GM06990 (cell line): ENCODE results near the gene ADAMTS16.

Source experiments
- DNase-seq: peaks from one replicate; pipeline ENCODE4 v3.0.0-alpha.2; 2011; ENCODE audit not compliant: insufficient read length; ENCODE audit errors: extremely low read depth
- H3K27me3 ChIP-seq: replicated peaks from 2 replicates; pipeline ENCODE4 v1.6.0; 2011; ENCODE audit warnings: low read length; ENCODE audit not compliant: control insufficient read depth, insufficient read depth
- H3K36me3 ChIP-seq: 2 replicates; pipeline ENCODE4 v1.5.1; 2011; ENCODE audit warnings: low read length; ENCODE audit not compliant: control insufficient read depth, insufficient read depth
- H3K4me3 ChIP-seq: replicated peaks from 2 replicates; pipeline ENCODE4 v1.5.1; 2011; ENCODE audit warnings: low read depth, mild to moderate bottlenecking, control low read depth, low read length
- TF ChIP-seq, protein P1 (sequence below): IDR thresholded peaks from 2 replicates; pipeline ENCODE4 v1.5.1; 2011; ENCODE audit warnings: low read length, control low read depth, mild to moderate bottlenecking, inconsistent platforms; ENCODE audit not compliant: insufficient read depth, poor library complexity, severe bottlenecking

Gene ADAMTS16, protein sequence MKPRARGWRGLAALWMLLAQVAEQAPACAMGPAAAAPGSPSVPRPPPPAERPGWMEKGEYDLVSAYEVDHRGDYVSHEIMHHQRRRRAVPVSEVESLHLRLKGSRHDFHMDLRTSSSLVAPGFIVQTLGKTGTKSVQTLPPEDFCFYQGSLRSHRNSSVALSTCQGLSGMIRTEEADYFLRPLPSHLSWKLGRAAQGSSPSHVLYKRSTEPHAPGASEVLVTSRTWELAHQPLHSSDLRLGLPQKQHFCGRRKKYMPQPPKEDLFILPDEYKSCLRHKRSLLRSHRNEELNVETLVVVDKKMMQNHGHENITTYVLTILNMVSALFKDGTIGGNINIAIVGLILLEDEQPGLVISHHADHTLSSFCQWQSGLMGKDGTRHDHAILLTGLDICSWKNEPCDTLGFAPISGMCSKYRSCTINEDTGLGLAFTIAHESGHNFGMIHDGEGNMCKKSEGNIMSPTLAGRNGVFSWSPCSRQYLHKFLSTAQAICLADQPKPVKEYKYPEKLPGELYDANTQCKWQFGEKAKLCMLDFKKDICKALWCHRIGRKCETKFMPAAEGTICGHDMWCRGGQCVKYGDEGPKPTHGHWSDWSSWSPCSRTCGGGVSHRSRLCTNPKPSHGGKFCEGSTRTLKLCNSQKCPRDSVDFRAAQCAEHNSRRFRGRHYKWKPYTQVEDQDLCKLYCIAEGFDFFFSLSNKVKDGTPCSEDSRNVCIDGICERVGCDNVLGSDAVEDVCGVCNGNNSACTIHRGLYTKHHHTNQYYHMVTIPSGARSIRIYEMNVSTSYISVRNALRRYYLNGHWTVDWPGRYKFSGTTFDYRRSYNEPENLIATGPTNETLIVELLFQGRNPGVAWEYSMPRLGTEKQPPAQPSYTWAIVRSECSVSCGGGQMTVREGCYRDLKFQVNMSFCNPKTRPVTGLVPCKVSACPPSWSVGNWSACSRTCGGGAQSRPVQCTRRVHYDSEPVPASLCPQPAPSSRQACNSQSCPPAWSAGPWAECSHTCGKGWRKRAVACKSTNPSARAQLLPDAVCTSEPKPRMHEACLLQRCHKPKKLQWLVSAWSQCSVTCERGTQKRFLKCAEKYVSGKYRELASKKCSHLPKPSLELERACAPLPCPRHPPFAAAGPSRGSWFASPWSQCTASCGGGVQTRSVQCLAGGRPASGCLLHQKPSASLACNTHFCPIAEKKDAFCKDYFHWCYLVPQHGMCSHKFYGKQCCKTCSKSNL

DNA sequence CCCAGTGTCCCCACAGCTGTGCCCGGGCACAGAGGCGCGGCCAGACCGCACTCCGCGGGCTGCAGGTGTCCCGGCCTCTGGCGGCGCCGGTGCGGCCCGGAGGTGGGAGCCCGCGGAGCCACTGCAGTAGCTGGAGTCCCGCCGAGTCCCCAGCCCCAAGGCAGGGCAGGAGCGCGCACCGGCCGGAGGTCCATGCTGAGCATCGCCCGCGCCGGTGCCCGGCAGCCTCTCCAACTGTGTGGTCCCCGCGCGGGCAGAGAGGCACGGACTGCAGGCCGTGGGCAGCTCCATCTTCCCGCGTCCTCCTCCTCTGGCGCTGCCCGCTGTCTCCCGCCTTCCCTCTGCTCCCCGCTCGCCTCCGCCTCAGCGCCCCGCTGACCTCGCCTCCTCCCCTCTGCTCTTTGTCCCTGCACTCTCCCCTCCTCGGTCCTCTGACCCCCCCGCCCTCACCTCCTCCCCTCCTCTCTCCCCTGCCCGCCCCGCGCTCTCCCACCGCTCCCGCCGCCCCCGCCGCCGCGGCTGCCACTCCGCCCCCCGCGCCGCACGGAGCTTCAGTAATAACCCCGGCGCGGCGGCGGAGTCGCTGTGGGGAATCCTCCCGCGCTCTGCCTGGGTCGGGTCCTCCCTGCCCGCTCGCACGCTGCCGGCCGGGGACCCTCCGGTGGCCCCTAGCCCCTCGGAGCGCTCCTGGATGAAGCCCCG lies at the start of gene ADAMTS16:
Gene ADAMTS16, plus strand, starts transcription at position 554 of the 702 bp plus-strand sequence. Its CDS starts 138 bp downstream, at position 692.
- no peak within 1 kb of the TSS for H3K4me3 ChIP-seq
- H3K27me3 ChIP-seq = no peaks in the 10 kb centered on the region
- TF ChIP-seq, protein P1, sequence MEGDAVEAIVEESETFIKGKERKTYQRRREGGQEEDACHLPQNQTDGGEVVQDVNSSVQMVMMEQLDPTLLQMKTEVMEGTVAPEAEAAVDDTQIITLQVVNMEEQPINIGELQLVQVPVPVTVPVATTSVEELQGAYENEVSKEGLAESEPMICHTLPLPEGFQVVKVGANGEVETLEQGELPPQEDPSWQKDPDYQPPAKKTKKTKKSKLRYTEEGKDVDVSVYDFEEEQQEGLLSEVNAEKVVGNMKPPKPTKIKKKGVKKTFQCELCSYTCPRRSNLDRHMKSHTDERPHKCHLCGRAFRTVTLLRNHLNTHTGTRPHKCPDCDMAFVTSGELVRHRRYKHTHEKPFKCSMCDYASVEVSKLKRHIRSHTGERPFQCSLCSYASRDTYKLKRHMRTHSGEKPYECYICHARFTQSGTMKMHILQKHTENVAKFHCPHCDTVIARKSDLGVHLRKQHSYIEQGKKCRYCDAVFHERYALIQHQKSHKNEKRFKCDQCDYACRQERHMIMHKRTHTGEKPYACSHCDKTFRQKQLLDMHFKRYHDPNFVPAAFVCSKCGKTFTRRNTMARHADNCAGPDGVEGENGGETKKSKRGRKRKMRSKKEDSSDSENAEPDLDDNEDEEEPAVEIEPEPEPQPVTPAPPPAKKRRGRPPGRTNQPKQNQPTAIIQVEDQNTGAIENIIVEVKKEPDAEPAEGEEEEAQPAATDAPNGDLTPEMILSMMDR = no peak
- no peak for DNase-seq
- no peaks in the 10 kb centered on the region for H3K36me3 ChIP-seq

DNA sequence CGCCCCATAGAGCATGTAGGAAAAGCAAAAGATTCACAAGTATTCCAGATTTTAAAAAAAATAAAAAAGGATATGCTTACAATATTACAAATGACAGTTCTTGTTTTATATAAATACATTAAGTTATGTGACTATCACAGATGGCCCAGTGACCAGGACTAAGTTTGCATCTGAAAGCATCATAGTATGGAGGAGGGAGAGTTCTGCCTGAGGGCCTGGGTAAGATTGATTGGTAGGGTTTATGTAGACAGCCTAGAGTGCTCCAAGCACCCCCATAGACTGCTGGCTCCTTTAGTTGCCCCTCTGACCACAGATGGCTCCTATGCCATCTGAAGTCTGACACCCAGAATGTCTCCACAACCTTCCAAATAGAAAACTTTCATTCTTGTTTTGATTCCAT lies 48.0 kb upstream of the ADAMTS16 start:
- H3K4me3 ChIP-seq = no peak overlapping the region
- no peak for DNase-seq
- H3K36me3 ChIP-seq = no peaks in the 10 kb centered on the region
- TF ChIP-seq, protein P1 = no peak
- no peaks in the 10 kb centered on the region for H3K27me3 ChIP-seq

DNA sequence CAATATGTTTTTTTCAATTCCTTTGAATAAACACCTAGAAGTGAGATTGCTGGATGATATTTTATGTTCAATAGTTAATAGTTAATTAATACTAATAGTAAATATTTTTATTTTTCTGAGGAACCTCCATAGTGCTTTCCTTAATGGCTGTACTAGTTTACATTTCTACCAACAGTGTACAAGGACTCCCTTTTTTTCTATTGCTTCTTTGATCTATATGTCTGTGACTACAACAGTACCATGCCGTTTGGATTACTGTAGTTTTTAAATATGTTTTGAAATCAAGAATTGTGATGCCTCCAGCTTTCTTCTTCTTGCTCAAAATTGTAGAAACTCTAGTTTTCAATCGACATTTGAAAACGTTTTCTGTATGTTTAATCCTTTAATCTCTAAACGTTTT lies 39.5 kb upstream of the ADAMTS16 start:
- TF ChIP-seq, protein P1 = no peak
- Histone ChIP-seq H3K4me3 (no peak overlapping the region), H3K36me3 (no peaks in the 10 kb centered on the region), H3K27me3 (no peaks in the 10 kb centered on the region)
- DNase-seq = no peak

DNA sequence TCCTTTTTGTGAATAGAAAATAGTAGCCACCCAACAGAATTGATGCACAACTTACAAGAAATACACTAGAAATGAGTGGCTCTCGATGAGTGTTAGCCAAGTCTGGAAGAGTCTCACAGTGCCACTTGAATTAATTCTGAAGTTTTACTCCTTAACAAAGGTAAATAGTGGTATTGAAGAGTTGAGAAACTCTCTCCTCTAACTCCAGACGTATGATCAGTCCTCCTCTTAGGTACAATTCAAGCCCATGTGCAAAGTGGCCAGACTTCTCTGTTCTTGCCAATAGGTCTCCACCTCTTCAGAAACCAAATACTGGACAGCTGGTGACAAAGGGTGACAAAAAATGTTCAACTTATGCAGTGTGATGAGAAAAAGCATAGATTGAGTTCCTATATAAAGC lies 38.5 kb upstream of the ADAMTS16 start:
- DNase-seq = no peak
- Histone ChIP-seq H3K4me3 (no peak overlapping the region), H3K27me3 (no peaks in the 10 kb centered on the region), H3K36me3 (no peaks in the 10 kb centered on the region)
- TF ChIP-seq, protein P1 = no peak

DNA sequence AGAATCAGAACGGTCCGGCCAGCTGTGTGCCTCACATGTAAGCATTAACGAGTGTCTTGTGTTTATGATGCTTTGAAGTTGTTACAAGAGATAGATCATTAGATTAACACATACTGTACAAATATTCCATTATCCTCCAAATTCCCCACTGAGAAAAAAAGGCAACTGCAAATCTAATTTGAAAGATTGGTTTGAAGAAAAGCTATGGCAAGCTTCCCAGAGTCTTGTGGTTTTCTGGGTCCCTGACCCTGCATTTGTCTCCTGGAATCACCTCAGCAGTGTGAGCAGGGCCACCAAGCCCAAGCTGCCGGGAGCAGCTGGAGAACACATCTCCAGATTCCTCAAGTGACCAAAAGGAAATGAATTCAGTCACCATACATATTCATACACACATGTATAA lies 36.9 kb upstream of the ADAMTS16 start:
- TF ChIP-seq, protein P1 = no peak
- Histone ChIP-seq H3K36me3 (no peaks in the 10 kb centered on the region), H3K27me3 (no peaks in the 10 kb centered on the region), H3K4me3 (no peak overlapping the region)
- no peak for DNase-seq
